SU-DHL-6 (cell line): ENCODE results near the gene PHACTR3.
"Not testable (repeated sequence)": the region's sequence is repeated elsewhere in the genome, so short reads cannot be mapped to it uniquely, and the experiment has no call there.

ENCODE experiments used
- H2AFZ ChIP-seq: fragments of 200-600 bp; sonication (generic); 2 replicates; pipeline ENCODE4 v1.6.1; 2014; ENCODE audit warnings: low read depth, mild to moderate bottlenecking, moderate library complexity, mixed read lengths, antibody characterized with exemption, low read length; ENCODE audit not compliant: severe bottlenecking
- H3F3A ChIP-seq: fragments of 200-600 bp; shearing (Covaris generic); 2 replicates; pipeline ENCODE4 v1.6.0; 2016; ENCODE audit warnings: antibody characterized with exemption, mild to moderate bottlenecking; ENCODE audit not compliant: insufficient read depth
- H3K27ac ChIP-seq: fragments of 200-600 bp; sonication (generic); 2 replicates; pipeline ENCODE4 v1.5.1; 2016; ENCODE audit warnings: low read depth, mild to moderate bottlenecking, low read length, moderate library complexity, mixed read lengths
- H3K27me3 ChIP-seq: fragments of 200-600 bp; sonication (generic), shearing (Covaris generic); 2 replicates; pipeline ENCODE4 v1.6.0; 2014; ENCODE audit warnings: mild to moderate bottlenecking, low read length
- H3K36me3 ChIP-seq: fragments of 200-600 bp; sonication (generic); 2 replicates; pipeline ENCODE4 v1.6.1; 2014; ENCODE audit warnings: mild to moderate bottlenecking, low read length, mixed read lengths
- H3K4me2 ChIP-seq: fragments of 300-600, 200-600 bp; shearing (Covaris generic), sonication (generic); 2 replicates; pipeline ENCODE4 v1.6.0; 2014; ENCODE audit warnings: low read length, low read depth, mild to moderate bottlenecking; ENCODE audit not compliant: poor library complexity, severe bottlenecking
- H3K4me3 ChIP-seq: fragments of 200-600 bp; sonication (generic); 2 replicates; pipeline ENCODE4 v1.5.1; 2014; ENCODE audit warnings: antibody characterized with exemption, low read length, mild to moderate bottlenecking, mixed read lengths; ENCODE audit not compliant: insufficient read depth, poor library complexity, severe bottlenecking
- H3K79me2 ChIP-seq: fragments of 200-600 bp; sonication (generic); 2 replicates; pipeline ENCODE4 v1.6.1; 2014; ENCODE audit warnings: mild to moderate bottlenecking, low read length, moderate library complexity; ENCODE audit not compliant: insufficient read depth
- H3K9ac ChIP-seq: fragments of 200-600 bp; sonication (generic); 2 replicates; pipeline ENCODE4 v1.7.0; 2014; ENCODE audit warnings: mild to moderate bottlenecking, low read length
- H3K9me2 ChIP-seq: fragments of 200-600 bp; sonication (generic); replicated peaks from 2 replicates; pipeline ENCODE4 v1.6.1; 2014; ENCODE audit warnings: low read length; ENCODE audit not compliant: insufficient read depth
- H3K9me3 ChIP-seq: fragments of 200-600 bp; sonication (generic); 2 replicates; pipeline ENCODE4 v1.6.1; 2014; ENCODE audit warnings: low read length, mixed read lengths; ENCODE audit not compliant: insufficient read depth
- H4K20me1 ChIP-seq: fragments of 200-600 bp; sonication (generic); 2 replicates; pipeline ENCODE4 v1.6.1; 2014; ENCODE audit warnings: low read depth, mild to moderate bottlenecking, antibody characterized with exemption, low read length, moderate library complexity, mixed read lengths
- CTCF ChIP-seq: fragments of 200-600 bp; sonication (generic); IDR thresholded peaks from one replicate; pipeline ENCODE4 v1.5.1; 2017; ENCODE audit warnings: antibody characterized with exemption, mild to moderate bottlenecking, low read length, moderate library complexity; ENCODE audit not compliant: insufficient read depth, poor library complexity, severe bottlenecking
- EZH2phosphoT487 ChIP-seq: fragments of 200-600 bp; sonication (generic), shearing (Covaris generic); conservative IDR thresholded peaks from 2 replicates; pipeline ENCODE4 v1.6.1; 2018; ENCODE audit warnings: mild to moderate bottlenecking, antibody characterized with exemption, low read length, moderate library complexity, mixed read lengths

Gene PHACTR3

GRCh38 chr20:59888050-59888449, 283.7 kb downstream of the PHACTR3 start:
- no peaks in the 10 kb centered on the region for H3K9me2 ChIP-seq
- H3K27ac ChIP-seq, result no peak overlapping the region
- no peak overlapping the region for H3K4me3 ChIP-seq
- H2AFZ ChIP-seq, result no peak overlapping the region
- TF ChIP-seq CTCF (no peak), EZH2phosphoT487 (no peak)
- H3F3A ChIP-seq, result no peaks in the 10 kb centered on the region
- no peaks in the 10 kb centered on the region for H3K79me2 ChIP-seq
- H3K4me2 ChIP-seq, result no peak overlapping the region
- H4K20me1 ChIP-seq, result no peaks in the 10 kb centered on the region
- H3K9ac ChIP-seq, result no peak overlapping the region
- no peaks in the 10 kb centered on the region for H3K36me3 ChIP-seq
- no peaks in the 10 kb centered on the region for H3K27me3 ChIP-seq
- no peaks in the 10 kb centered on the region for H3K9me3 ChIP-seq

- H3K4me3 ChIP-seq, H3K9ac ChIP-seq, H3K79me2 ChIP-seq, H2AFZ ChIP-seq, H3K9me2 ChIP-seq, H3K4me2 ChIP-seq, H3K9me3 ChIP-seq, H3K27me3 ChIP-seq, H4K20me1 ChIP-seq, H3K36me3 ChIP-seq, H3K27ac ChIP-seq, H3F3A ChIP-seq: not testable (repeated sequence)
Measured at GRCh38 chr20:59890035-59890434, 285.7 kb downstream of the PHACTR3 start.

DNA sequence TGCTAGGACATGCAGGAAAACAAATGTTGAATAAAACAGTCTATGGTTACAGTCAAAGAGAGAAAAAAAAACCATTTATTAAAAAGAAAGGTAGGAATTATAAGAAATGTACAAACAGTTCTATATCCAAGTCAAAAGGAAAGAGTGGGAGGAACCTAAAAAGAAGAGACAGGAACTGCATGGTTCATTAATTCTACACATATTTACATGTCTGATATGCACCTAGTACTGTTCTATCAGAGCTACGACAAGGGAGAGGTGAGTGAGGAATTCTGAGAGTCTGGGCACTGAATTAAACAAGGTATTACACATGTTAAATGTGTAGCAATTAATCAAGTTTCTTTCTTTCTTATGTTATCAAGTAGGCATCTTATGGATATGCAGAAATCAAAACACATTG, 287.2 kb downstream of the PHACTR3 start:
- H3K9me2 ChIP-seq, result no peaks in the 10 kb centered on the region
- TF ChIP-seq CTCF, result no peak
- TF ChIP-seq EZH2phosphoT487, result no peak
- no peaks in the 10 kb centered on the region for H4K20me1 ChIP-seq
- H3K27ac ChIP-seq, result no peak overlapping the region
- H2AFZ ChIP-seq, result peak overlapping the region; percentile 23
- H3K36me3 ChIP-seq, result no peaks in the 10 kb centered on the region
- no peaks in the 10 kb centered on the region for H3K79me2 ChIP-seq
- H3K9me3 ChIP-seq, result no peaks in the 10 kb centered on the region
- no peak overlapping the region for H3K9ac ChIP-seq
- H3K4me2 ChIP-seq, result peak overlapping the region; percentile 4
- H3K27me3 ChIP-seq, result no peaks in the 10 kb centered on the region
- H3F3A ChIP-seq, result no peaks in the 10 kb centered on the region
- no peak overlapping the region for H3K4me3 ChIP-seq

DNA sequence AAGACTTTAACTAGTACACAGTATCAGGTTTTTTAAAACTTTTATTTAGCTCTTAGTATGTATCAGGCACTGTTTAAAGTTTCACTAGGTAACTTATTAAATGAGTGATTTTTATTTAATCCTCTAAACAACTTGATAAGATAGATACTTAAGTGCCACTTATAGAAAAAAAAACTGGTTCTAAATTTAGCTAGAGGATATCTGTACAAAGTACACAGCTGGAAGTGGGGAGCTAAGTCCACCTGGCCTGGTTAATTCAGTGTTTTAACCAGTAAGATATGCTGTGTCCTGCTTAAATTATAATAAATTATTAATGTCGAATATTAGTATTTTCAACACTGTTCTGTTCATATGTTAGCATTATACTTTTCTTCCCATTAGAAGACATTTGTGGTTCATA, 291.6 kb downstream of the PHACTR3 start:
- H3K79me2 ChIP-seq, result no peaks in the 10 kb centered on the region
- no peak overlapping the region for H3K4me3 ChIP-seq
- H3F3A ChIP-seq, result no peaks in the 10 kb centered on the region
- no peaks in the 10 kb centered on the region for H4K20me1 ChIP-seq
- H2AFZ ChIP-seq, result no peak overlapping the region
- H3K9me3 ChIP-seq, result no peaks in the 10 kb centered on the region
- no peaks in the 10 kb centered on the region for H3K27me3 ChIP-seq
- H3K27ac ChIP-seq, result no peak overlapping the region
- TF ChIP-seq EZH2phosphoT487, result no peak
- no peak for TF ChIP-seq CTCF
- H3K9ac ChIP-seq, result no peak overlapping the region
- H3K4me2 ChIP-seq, result no peak overlapping the region
- H3K36me3 ChIP-seq, result no peaks in the 10 kb centered on the region
- no peaks in the 10 kb centered on the region for H3K9me2 ChIP-seq
